HG03159 (cell line): ENCODE data around the gene NADSYN1.

Experiments
- ATAC-seq: cut with Tn5 transposase; IDR thresholded peaks from one replicate; pipeline ENCODE4 v1.9.1; 2021; ENCODE audit warnings: mild to moderate bottlenecking, moderate library complexity; ENCODE audit not compliant: unreplicated experiment

NADSYN1 gene

DNA sequence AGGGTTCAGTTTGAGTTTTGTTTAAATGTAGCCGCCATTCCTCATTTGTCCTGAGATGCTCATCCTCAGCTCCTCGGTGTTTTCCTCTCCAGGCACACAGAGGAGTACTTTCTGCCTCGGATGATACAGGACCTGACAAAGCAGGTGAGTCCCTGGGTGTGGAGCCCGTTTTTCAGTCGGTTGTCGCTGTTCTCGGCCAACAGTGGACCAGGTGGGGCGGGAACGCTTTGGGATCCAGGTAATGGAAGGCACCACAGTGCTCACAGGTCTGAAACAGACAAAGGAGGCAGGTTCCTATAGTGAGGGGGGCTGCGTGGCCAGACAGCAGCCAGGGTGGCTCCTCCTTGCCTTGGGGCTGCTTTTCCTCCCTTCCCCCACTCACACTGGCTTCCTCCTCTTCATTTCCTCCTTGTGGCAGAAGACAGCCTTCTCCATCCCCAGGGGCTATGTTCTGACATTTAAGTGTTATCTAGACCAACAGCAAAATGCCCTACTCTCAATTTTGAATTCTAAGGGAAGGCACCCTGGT, 19.4 kb downstream of the NADSYN1 start:
- no peak for ATAC-seq

GRCh38 chr11:71472941-71473792, 20.2 kb downstream of the NADSYN1 start:
- ATAC-seq, result no peak

- no peak for ATAC-seq
These were observed 20.7 kb downstream of the NADSYN1 start for GRCh38 chr11:71473793-71474080.

GRCh38 chr11:71474141-71474770, 21.3 kb downstream of the NADSYN1 start:
- ATAC-seq, result no peak

DNA sequence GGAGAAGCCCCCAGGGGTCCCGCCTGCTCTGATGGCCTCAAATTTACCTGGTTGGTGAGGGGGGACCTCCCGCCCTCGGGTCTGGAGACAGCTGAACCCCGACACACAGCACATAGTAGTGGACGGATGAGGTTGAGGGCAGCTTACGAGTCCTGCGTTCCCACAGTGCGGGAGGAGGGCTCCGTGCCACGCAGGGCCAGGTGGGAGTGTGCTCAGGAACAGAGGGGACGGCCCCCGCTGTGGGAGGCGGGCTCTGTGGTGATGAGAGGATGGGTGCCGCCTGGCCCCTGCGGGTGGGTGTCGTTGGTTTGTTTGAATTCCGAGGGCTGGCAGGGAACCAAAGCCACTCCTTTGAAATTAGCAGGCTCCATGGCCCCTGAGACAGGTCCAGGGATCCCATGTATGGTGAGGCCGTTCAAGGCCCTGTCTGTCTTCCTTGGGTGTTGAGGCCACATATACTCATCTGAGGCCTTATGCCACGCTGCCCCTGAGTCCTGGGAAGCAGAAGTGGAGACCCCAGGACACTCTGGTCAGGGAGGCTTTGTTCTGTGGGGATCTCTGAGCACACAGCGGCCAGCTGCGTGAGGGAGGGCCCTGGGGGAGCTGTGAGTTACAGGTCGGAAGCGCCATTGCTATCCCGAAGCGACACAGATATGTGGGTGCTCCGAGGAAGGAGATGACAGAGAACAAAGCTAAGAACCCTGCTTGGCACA, 21.9 kb downstream of the NADSYN1 start:
- ATAC-seq, result no peak

GRCh38 chr11:71476031-71476430, 23.0 kb downstream of the NADSYN1 start:
- no peak for ATAC-seq

- no peak for ATAC-seq
These were observed 24.1 kb downstream of the NADSYN1 start for GRCh38 chr11:71476926-71477640.

DNA sequence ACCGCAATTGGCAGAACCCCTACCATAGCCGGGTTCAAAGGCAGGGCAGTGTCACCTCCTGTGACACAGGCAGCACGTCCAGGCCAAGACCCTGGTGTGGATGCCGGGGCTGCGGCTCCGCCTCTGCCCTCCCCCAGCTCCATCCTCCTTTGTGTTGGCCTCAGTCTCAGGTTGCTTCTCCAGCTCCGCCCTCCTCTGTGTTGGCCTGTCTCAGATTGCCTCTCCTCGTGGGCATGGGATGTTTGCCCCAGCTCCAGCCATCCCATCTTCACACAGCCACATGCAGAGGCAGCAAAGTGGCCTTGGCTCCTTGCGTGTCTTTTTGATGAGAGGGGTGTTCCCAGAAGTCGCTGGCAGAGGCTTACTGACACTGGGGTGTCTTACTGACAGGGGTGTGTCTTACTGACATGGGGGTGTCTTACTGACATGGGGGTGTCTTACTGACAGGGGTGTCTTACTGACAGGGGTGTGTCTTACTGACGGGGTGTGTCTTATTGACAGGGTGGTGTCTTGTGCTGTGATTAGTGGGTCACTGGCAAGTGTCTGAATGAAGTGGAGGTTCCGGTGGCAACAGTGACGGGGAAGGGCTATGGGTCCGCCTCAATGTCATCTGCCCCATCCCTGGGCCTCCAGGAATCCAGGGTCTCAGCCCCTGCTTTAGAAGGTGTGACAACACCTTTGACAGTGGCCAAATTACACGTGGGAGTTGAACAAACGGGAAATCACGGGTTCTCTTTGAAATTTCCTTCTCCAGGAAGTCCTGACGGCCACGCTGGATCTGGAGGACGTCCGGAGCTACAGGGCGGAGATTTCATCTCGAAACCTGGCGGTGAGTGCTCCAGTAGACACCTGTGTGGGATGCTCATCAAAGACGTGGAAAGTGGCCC, 24.9 kb downstream of the NADSYN1 start:
- ATAC-seq, result no peak

- ATAC-seq, result no peak
These were observed 25.5 kb downstream of the NADSYN1 start for GRCh38 chr11:71478528-71478840.

DNA sequence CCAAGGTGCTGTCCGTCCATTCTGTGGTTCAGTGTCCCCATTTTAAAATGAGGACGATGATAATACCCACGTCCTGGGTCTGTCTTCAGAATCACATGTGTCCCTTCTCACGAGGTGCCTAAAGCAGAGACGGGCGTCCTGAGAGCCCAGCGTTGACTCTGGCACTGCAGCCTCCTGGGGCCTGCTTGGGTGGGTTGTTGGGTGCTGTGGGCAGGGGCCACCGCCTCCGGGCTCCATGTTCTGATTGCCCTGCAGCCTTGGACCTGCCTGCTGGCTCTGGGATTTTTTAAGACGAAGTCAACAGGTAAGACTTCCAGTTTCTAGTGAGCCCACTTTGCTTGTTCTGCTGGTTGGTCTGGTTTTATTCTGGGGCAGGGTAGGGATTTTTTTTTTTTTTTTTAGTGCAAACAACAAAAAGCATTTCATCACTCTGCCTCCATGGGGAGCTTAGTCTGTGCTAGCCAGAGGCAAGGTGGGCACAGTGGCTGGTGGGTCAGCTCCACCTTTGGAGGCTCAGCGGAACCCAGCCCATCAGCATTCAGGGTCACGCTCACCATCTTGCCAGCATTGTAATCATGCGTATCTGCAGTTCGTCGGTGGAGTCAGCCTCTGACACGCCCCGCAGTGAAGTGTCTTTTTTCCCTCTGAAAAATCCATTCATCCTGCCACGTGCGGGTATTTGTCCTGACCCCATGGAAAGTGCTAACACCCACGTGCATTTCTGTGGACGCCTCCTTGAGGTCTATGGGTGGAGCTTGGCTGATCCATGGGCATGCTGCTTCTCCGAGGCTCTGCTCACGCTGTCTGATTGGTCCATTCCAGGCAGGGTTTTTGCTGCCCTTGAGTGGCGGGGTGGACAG, 28.3 kb downstream of the NADSYN1 start:
- no peak for ATAC-seq

DNA sequence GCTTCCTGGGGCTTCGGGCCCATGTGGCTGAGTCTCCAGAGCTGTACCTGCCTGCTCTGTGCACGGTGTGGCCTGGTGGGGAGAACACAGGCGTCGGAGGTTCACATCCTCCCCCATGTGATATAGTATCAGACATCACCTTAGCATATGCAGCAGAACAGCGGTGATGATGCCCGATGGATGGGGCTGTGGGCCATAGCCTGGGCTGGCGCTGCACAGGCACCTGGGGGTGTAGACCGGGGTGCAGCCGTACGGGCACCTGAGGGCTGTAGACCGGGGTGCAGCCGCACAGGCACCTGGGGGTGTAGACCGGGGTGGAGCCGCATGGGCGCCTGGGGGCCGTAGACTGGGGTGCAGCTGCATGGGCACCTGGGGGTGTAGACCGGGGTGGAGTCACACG, 29.2 kb downstream of the NADSYN1 start:
- no peak for ATAC-seq

- ATAC-seq, result no peak
These were observed 29.9 kb downstream of the NADSYN1 start for GRCh38 chr11:71482746-71483364.

DNA sequence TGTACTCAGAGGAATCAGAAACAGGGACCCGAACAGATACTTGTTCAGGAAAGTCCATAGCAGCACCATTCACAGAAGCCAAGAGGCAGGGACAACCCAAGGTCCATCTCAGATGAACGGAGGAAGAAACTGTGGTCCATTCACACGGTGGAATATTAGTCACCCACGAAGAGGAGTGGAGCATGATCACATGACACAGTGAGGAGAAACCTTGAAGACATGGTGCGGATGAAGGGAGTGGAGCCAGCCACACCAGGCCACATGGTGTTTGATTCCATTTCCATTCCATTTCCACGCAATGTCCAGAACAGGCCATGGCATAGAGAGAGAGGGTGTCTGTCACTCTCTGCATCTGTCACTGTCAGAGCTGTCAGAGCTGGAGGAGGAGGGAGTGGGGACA, 30.7 kb downstream of the NADSYN1 start:
- no peak for ATAC-seq

DNA sequence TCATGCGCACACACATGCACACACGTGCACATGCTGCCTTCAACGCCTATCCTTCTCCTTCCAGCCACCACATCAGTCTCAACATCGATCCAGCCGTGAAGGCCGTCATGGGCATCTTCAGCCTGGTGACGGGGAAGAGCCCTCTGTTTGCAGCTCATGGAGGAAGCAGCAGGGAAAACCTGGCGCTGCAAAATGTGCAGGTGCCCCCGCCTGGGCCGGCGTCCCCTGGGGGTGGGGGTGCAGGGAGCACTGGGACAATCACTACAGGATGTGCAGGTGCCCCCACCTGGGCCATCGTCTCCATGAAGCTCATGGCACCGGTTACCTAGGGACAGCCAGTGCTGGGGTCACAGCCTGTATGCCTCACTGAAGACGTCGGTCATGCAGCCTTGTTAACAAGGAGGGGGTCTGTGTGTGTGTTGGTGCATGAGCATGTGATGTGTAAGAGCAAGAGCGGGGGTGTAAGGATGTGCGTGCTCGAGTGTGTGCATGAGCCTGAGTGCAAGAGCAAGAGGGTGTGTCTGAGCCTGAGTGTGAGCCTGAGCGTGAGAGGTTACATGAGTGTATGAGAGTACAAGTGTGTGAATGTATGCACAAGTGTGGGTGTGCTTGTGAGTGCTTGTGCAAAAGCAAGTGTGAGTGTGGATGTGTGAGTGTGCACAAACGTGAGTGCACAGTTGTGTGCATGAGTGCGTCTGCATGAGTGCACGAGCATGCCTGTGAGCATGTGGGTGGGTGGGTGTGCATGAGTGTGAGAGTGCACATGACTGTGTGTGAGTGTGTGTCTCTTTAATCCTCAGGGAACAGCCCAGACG, 31.5 kb downstream of the NADSYN1 start:
- no peak for ATAC-seq

GRCh38 chr11:71485063-71485399, 32.0 kb downstream of the NADSYN1 start:
- ATAC-seq, result no peak

DNA sequence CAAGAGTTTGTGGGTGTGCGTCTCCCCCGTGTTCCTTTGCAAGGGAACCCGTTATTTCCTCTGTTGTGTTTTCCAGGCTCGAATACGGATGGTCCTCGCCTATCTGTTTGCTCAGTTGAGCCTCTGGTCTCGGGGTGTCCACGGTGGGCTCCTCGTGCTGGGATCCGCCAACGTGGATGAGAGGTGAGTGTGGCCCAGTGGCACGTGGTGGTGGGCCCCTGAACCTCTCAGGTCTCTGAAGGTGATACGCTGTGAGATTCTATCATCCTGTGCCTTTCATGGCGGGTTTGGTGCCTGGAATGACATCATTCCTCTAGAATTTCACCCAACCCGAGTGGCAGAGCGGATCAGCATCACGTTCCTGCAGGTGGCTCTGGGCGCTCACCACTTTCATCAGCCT, 32.5 kb downstream of the NADSYN1 start:
- no peak for ATAC-seq

DNA sequence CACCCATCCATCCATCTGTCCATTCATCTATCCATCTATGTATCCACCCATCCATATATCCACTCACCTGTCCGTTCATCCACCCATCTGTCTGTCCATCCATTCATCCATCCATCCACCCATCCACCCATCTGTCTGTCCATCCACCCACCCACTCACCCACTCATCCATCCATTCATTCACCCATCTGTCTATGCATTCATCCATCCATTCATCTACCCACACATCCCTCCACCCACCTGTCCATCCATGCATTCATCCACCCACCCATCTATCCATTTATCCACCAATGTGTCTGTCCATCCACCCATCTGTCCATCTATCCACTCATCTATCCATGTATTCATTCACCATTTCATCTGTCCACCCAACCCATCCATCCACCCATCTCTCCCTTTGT, 33.3 kb downstream of the NADSYN1 start:
- ATAC-seq, result no peak

DNA sequence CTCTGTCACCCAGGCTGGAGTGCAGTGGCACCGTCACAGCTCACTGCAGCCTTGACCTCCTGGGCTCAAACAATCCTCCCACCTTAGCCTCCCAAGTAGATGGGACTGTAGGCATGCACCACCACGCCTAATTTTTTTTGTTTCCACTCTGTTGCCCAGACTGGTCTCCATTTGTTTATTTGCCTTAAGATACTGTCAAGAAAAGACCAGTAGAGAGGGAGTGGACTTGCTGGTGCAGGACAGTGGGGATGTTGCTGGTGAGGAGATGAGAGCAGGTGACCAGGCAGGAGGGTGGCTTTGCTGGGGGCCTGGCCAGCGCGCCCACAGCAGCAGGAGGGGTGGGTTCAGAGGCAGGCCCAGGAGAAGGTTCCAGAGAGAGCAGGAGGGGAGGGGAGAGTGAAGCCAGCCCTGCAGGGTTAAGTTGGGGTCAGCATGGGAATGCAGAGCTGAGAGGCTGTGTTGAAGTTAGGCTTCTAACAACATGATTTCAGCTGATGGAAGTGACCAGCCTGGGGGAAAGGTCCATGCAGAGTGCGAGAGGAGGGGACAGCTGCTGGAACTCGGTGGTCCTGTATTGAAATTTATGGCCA, 35.8 kb downstream of the NADSYN1 start:
- no peak for ATAC-seq
